Endothelial cell of umbilical vein (primary cell): ENCODE measurements around the gene MRPS12.

Source experiments
- CTCF ChIP-seq, 2 donors: IDR thresholded peaks; 1 replicate in 1 of 2; 2 replicates in 1 of 2; pipeline ENCODE4 v1.5.1; 2011; ENCODE audit warnings: low read length in 2 of 2, mild to moderate bottlenecking in 2 of 2, moderate library complexity in 2 of 2, control low read depth in 1 of 2, inconsistent platforms in 1 of 2, low read depth in 1 of 2; ENCODE audit not compliant: insufficient read depth in 1 of 2; ENCODE audit errors: extremely low read depth in 1 of 2
- EZH2 ChIP-seq: IDR thresholded peaks from 2 replicates; pipeline ENCODE4 v1.6.1; 2012; ENCODE audit warnings: borderline replicate concordance, low read depth, mild to moderate bottlenecking, moderate library complexity, low read length, inconsistent platforms; ENCODE audit not compliant: severe bottlenecking
- GATA2 ChIP-seq: IDR thresholded peaks from 2 replicates; pipeline ENCODE4 v1.7.0; 2011; ENCODE audit warnings: low read depth, mild to moderate bottlenecking, moderate library complexity, mixed read lengths, low read length; ENCODE audit not compliant: insufficient read length, insufficient read depth
- JUN ChIP-seq: IDR thresholded peaks from 2 replicates; pipeline ENCODE4 v1.6.1; 2011; ENCODE audit warnings: borderline replicate concordance, low read depth; ENCODE audit not compliant: insufficient read length, insufficient read depth
- MAX ChIP-seq: IDR thresholded peaks from 2 replicates; pipeline ENCODE4 v1.6.1; 2011; ENCODE audit not compliant: insufficient read depth, insufficient read length
- MYC ChIP-seq: IDR thresholded peaks from one replicate; pipeline ENCODE4 v1.6.1; 2011; ENCODE audit warnings: mild to moderate bottlenecking, low read depth, low read length
- POLR2A ChIP-seq: IDR thresholded peaks from 2 replicates; pipeline ENCODE4 v1.6.1; 2012; ENCODE audit warnings: low read depth, mild to moderate bottlenecking, control low read depth, low read length
- POLR2AphosphoS5 ChIP-seq: IDR thresholded peaks from 2 replicates; pipeline ENCODE4 v1.6.1; 2012; ENCODE audit warnings: low read depth, mild to moderate bottlenecking, control low read depth, low read length, moderate library complexity; ENCODE audit not compliant: insufficient read depth

- TF ChIP-seq CTCF (IDR thresholded peaks at IDR 0.05; ENCODE audit: extremely low read depth in 1 of 2, insufficient read depth in 1 of 2, low read depth in 1 of 2, low read length in 2 of 2) (no peak), POLR2AphosphoS5 (no peak), POLR2A (no peak), JUN (no peak), EZH2 (no peak), GATA2 (no peak), MYC (no peak), MAX (no peak)
These were observed 49.1 kb downstream of the MRPS12 start for GRCh38 chr19:38979812-38980211.
